Testis (tissue), 2 donors: Measurements from ENCODE around the gene RGS10.

Source experiments
- CTCF ChIP-seq, 3 experiments: fragments of 450-650 bp in 2 of 3; fragments of 200-600 bp in 1 of 3; sonication (generic) in 1 of 3; IDR thresholded peaks; one replicate each; pipeline ENCODE4 v1.5.1; 2016 to 2019; ENCODE audit warnings: antibody characterized with exemption in 3 of 3, mild to moderate bottlenecking in 2 of 3, moderate library complexity in 1 of 3
- POLR2A ChIP-seq: fragments of 450-650 bp; IDR thresholded peaks from one replicate; pipeline ENCODE4 v1.6.1; 2017; ENCODE audit warnings: antibody characterized with exemption, mild to moderate bottlenecking, moderate library complexity

- no peak for TF ChIP-seq CTCF (IDR thresholded peaks at IDR 0.05)
- TF ChIP-seq POLR2A, result no peak
These were observed 24.3 kb downstream of the RGS10 start for GRCh38 chr10:119518176-119518575.
